GM10847 (cell line): ENCODE data around the gene TECPR2.

Experiments
- POLR2A ChIP-seq: IDR thresholded peaks from 2 replicates; pipeline ENCODE4 v1.6.1; 2011; ENCODE audit not compliant: insufficient read length; ENCODE audit errors: extremely low read depth

The TECPR2 gene

DNA sequence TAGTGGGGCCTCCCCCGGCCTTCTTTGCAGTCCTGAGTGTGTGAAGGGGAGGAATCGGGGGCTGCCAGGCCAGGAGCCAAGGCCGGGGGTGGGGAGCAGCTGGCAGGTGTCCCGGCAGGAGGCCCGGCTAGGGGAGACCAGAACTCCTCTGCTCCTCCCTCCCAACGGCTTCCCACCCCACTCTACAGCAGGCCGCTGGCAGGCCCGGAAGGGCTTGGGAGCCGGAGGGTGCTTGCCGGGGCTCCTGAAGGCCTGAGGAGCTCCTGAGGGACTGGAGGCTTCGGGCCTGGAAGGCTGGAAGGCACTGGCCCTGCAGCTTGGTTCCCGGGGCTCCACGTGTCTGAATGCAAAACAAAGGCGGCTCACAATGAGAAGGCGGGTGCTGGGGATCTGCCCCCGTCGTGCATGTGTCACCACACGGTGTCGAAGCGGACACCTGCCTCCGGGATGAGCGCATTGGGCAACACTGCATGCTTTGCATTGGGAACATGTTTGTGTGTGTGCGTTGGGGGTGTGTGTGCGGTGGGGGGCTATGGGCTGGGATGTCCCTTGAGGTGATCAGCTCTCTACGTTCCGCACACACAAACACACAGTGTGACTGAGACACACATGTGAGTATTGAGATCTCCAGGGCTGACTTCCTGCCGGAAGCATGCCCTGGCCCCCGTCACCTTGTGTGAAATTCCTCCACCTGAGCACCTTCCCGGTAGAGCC is 177.7 kb downstream of the TECPR2 start:
- no peak for TF ChIP-seq POLR2A

DNA sequence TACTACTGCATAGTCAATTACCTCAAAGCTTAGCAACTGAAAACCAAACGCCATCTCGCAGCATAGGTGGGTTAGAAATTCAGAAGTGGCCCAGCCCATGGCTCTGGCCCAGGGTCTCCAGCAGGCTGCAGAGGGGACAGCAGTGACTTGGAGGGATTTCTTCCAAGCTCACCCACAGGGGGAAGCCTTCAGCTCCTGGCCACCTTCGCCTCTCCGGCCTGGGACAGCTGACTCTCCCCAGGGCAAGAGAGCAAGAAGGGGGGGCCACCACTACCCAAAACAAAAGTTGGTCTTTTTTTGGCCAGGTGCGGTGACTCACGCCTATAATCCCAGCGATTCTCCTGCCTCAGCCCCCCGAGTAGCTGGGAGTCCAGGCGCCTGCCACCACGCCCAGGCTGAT is 179.0 kb downstream of the TECPR2 start:
- TF ChIP-seq POLR2A: no peak

DNA sequence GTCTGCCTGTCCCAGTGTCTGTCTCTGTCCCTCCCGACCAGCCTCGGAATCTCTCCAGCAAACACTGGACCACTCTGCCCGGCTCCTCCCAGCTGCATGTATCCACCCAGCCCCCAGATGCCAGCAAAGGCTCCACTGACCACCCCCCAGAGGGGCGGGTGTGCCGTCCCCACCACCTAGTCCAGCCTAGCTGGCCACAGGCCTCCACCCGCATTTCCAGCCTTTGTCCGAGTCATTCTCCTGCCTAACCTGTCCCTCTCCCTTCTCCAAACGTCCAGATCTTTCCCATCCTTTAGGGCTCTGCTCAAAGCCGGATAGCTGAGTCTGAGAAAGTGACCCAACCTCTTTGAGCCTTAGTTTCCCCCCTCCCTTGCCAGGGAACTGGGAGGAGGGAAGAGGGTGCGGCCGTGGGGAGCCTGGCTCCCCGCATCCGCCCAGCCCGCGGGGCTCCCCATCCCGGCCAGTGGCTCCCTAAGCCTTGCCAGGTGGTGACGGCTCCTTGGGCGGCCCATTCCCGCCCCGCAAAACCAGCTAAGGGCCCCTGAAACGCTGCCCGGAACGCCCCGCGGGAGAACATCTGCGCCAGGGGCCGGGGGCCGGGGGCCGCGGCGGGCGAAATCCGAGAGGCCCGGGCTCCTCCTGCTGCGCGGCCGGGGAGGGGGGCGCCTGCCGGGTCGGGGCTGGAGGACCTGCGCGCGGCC is 181.5 kb downstream of the TECPR2 start:
- TF ChIP-seq POLR2A: no peak

DNA sequence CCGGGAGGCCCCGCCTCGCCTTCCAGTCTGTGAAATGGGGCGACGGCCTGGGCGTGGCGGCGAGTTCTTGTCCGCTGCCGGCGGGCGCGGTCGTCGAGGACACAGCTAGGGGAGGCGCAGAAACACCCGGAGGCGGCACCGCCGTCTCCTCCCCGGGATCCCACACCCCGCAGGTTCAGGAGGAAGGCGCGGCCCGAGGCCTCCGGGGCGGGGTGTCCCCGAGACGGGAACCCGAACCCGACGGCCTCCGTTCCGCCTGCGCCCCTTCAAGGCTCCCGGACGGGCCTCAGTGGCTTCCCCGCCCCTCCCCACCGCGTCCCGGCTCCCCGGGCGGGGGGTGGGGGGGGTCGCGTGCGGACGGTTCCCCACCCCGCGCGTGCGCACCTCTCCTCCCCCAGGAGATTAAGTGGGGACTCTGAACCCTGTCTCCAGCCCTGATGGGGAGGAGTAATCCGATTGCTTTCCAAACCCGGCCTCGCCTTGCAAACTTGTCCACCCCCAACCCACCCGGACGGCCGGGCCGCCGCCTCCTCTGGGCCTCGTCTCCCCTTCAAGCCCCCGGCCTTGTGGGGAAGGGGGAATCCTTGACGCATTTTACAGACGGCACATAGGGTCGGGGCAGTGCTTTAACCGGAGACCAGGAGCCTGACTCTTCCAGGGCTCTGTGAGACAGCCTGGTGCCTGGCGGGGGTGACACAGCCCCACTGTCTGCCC is 182.2 kb downstream of the TECPR2 start:
- no peak for TF ChIP-seq POLR2A

DNA sequence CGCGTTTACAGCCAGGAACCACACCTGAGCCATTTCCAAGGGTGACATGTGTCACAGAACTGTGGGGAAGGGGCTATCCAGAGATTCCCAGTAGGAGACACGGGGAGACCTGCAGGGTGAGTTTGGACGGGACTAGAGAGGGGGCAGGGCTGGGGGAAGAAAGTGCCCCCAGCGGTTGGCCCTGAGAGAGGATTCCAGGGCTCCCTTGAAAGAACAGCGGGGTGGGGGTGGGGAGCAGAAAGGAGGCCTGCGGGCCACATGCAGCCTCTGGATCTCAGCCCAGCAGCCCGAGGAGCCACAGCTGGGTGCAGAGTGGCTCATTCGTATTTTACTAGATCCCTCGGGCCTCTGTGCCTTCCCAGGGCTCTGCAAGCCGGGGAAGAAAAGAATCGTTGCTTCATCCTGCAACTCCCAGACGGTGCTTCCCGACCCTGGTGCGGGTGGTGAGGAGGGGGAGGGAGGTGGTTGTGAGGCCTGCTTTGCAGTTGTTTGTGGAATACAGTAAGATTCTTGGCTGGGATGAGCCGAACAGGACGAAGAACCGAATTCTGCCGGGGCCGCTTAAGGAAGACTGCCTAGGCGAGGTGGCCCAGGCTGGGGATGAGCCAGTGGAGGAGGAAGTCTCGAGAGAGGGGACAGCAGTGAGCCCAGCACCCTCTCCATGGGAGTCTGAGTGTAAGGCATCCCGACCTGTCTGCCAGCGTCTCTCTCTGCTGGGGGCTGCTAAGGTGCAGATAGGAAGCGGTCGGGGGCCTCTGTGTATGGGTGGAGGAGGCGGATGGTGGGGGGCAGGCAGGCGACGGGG is 182.9 kb downstream of the TECPR2 start:
- TF ChIP-seq POLR2A: no peak

DNA sequence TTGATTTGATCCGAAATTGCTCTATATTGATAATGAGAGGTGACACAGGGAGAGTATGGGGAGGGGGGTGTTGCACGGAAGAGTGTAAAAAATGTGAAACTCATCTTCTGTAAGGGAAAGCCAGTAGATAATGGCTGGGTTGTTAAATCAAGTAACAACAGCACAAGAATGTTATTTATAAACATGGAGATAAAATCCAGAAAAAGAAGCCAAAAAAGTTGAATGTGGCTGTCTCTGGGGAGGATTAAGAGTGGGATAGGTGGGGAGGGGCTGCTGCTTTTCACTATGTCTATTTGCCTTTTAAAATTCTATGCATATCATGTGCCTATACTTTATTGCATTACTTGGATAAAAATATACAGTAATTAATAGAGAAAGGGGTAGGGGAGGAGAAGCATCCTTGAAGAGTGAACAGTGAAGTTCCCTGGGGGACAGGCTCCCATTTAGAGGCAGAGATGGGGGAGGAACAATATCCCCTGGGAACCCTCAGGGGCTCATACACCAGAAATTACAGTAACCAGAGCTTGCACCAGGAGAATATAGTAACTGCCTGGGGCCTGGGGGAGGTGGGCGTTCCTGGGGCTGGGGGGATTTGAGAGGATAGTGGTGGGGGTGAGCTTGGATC is 186.0 kb downstream of the TECPR2 start:
- TF ChIP-seq POLR2A: no peak
